IMR-90 (cell line): ENCODE data around the gene ADPRHL1.

Experiments
- CTCF ChIP-seq: conservative IDR thresholded peaks from 2 replicates; pipeline ENCODE4 v1.5.1; 2012; ENCODE audit warnings: mild to moderate bottlenecking, low read depth, low read length, improper control_type of control experiment
- FOS ChIP-seq: fragments of 150-350 bp; IDR thresholded peaks from 2 replicates; pipeline ENCODE4 v1.6.1; 2016; ENCODE audit warnings: low read depth, low read length
- MAZ ChIP-seq: IDR thresholded peaks from 2 replicates; pipeline ENCODE4 v1.6.1; 2012; ENCODE audit warnings: low read depth, mild to moderate bottlenecking, low read length, improper control_type of control experiment, moderate library complexity, borderline replicate concordance
- POLR2A ChIP-seq: IDR thresholded peaks from 2 replicates; pipeline ENCODE4 v1.6.1; 2012; ENCODE audit warnings: mild to moderate bottlenecking, low read depth, low read length
- RAD21 ChIP-seq: IDR thresholded peaks from 2 replicates; pipeline ENCODE4 v1.6.1; 2012; ENCODE audit warnings: low read length, improper control_type of control experiment
- RCOR1 ChIP-seq: IDR thresholded peaks from 2 replicates; pipeline ENCODE4 v1.6.1; 2012; ENCODE audit warnings: mild to moderate bottlenecking, low read length, improper control_type of control experiment; ENCODE audit not compliant: insufficient replicate concordance
- TF ChIP-seq, protein P1 (sequence below): fragments of 150-350 bp; IDR thresholded peaks from 2 replicates; pipeline ENCODE4 v1.6.1; 2017; ENCODE audit warnings: mild to moderate bottlenecking, antibody characterized with exemption, low read length, low read depth

DNA sequence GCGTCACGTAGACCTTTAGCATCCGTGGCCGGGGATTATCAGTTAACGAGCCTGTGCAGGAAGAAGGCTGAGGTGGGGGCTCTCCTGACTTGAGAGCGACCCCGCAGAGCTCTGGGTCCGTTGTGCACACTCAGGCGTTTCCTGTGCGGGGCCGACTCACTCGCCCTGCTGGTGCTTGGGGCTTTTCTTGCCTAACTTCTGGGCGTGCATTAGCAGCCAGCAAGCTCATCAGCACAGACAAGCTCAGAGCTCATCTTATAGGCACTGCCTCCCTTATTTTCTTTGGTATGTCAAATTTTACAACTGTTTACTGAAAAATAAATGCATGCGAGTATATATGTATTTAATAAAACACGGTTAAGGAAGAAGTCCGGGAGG is 23.7 kb downstream of the ADPRHL1 start:
- TF ChIP-seq POLR2A, result no peak
- no peak for TF ChIP-seq CTCF
- no peak for TF ChIP-seq MAZ
- TF ChIP-seq RCOR1, result no peak
- TF ChIP-seq RAD21, result no peak
- TF ChIP-seq, protein P1, sequence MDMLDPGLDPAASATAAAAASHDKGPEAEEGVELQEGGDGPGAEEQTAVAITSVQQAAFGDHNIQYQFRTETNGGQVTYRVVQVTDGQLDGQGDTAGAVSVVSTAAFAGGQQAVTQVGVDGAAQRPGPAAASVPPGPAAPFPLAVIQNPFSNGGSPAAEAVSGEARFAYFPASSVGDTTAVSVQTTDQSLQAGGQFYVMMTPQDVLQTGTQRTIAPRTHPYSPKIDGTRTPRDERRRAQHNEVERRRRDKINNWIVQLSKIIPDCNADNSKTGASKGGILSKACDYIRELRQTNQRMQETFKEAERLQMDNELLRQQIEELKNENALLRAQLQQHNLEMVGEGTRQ, result no peak
- TF ChIP-seq FOS, result no peak
